Kidney (tissue), 14 donors: ENCODE measurements around the gene MMP27. TPM values are rescaled to one million over a fixed set of nuclear protein-coding genes. Genes with fewer than 3 reads are reported as not detected.
A peak's percentile ranks its signal among the peaks of the same experiment; 100 is the strongest.

ENCODE experiments used
- DNase-seq, 5 donors: peaks; one replicate each; pipeline ENCODE4 v3.0.0-alpha.2; 2013 to 2020
- FAIRE-seq: peaks from 2 replicates; lab custom pipeline; 2012; peaks lifted over from hg19 to GRCh38; lab: Jason Lieb, UNC
- H3K27ac ChIP-seq, 2 donors: one replicate each; pipeline ENCODE4 v1.7.0; 2013; ENCODE audit warnings: low read depth in 2 of 2, low read length in 2 of 2, inconsistent platforms in 1 of 2
- H3K27me3 ChIP-seq: one replicate; pipeline ENCODE4 v1.7.1; 2013; ENCODE audit warnings: low read length, inconsistent platforms; ENCODE audit not compliant: control insufficient read depth, insufficient read depth
- H3K36me3 ChIP-seq, 3 donors: one replicate each; pipeline versions ENCODE4 v1.7.0 to v1.7.1; 2013; ENCODE audit warnings: low read length in 3 of 3, control low read depth in 1 of 3, inconsistent platforms in 1 of 3; ENCODE audit not compliant: insufficient read depth in 3 of 3, control insufficient read depth in 2 of 3
- H3K4me1 ChIP-seq, 3 donors: one replicate each; pipeline versions ENCODE4 v1.7.0 to v1.7.1; 2013; ENCODE audit warnings: low read length in 3 of 3, inconsistent platforms in 1 of 3, low read depth in 1 of 3; ENCODE audit not compliant: control insufficient read depth in 2 of 3, insufficient read depth in 2 of 3
- H3K4me3 ChIP-seq, 3 donors: one replicate each; pipeline versions ENCODE4 v1.7.0 to v1.8.1; 2013; ENCODE audit warnings: low read length in 3 of 3, control low read depth in 1 of 3, inconsistent platforms in 1 of 3
- H3K9ac ChIP-seq, 3 donors: one replicate each; pipeline versions ENCODE4 v1.7.0 to v1.7.1; 2013; ENCODE audit warnings: low read length in 3 of 3, control low read depth in 1 of 3, inconsistent platforms in 1 of 3
- H3K9me3 ChIP-seq, 3 donors: one replicate each; pipeline versions ENCODE4 v1.7.0 to v1.7.1; 2013; ENCODE audit warnings: low read length in 3 of 3, control low read depth in 1 of 3, inconsistent platforms in 1 of 3; ENCODE audit not compliant: control insufficient read depth in 2 of 3, insufficient read depth in 1 of 3
- intact Hi-C: fragments of 100-400 bp; cut with DNase I; formaldehyde crosslinking; loops from one replicate; pipeline ENCODE4 v1.11.1; 2022
- polyA plus RNA-seq: library from polyadenylated mRNA; stranded (reverse); fragments of 350-450 nt; fragmentation: Illumina TruSeq; extraction: RNeasy Lipid Tissue Mini Kit (QIAGEN cat#74804); gene quantifications from one replicate; pipeline ENCODE4 v1.2.3, GENCODE V29; 2014; ENCODE audit warnings: low read depth, low replicate concordance; ENCODE audit not compliant: insufficient read depth
- total RNA-seq: library from RNA; stranded (reverse); fragmentation: NEBNext Ultra II Directional; extraction: Animal tissue kit (Norgen Biotek cat#: 25700); gene quantifications from one replicate; pipeline ENCODE4 v1.2.1, GENCODE V29; 2021
- TF ChIP-seq, protein P1 (sequence below): IDR thresholded peaks from 3 replicates; pipeline ENCODE4 v1.5.1; 2012; ENCODE audit warnings: mild to moderate bottlenecking, moderate library complexity, borderline replicate concordance; ENCODE audit not compliant: insufficient read depth; ENCODE audit errors: extremely low read depth
- donor health status: control.
- donor health status: control.
- donor health status: control.
- donor health status: control.
- donor health status: control.
- donor health status: DM: yes; HTN: yes; CAD: no.
- donor health status: Normal renal cell carcinoma (clear cell type).

The MMP27 gene
- total and polyA plus RNA-seq, 2 donors from 2014 or later, result not detected

DNA sequence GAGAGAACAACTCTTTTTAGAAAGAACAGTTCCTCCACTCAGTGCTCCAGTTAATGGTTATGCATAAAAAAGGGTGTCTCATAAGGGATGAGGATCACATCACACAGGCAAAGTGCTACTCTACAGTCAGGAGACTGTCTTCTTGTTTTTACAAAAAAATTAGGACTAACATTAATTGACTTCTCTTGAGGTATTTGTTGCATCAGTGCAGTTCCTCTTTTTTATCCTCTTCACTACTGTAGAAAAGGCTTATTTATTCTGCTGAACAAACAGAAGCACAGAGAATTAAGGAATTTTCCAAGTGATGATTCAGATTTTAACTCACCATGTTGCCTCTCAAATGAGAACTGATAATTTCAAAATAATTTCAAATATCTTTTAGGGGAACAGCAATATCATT lies 17.3 kb upstream of the MMP27 start:
- intact Hi-C loops, result no loop called here
- TF ChIP-seq, protein P1, sequence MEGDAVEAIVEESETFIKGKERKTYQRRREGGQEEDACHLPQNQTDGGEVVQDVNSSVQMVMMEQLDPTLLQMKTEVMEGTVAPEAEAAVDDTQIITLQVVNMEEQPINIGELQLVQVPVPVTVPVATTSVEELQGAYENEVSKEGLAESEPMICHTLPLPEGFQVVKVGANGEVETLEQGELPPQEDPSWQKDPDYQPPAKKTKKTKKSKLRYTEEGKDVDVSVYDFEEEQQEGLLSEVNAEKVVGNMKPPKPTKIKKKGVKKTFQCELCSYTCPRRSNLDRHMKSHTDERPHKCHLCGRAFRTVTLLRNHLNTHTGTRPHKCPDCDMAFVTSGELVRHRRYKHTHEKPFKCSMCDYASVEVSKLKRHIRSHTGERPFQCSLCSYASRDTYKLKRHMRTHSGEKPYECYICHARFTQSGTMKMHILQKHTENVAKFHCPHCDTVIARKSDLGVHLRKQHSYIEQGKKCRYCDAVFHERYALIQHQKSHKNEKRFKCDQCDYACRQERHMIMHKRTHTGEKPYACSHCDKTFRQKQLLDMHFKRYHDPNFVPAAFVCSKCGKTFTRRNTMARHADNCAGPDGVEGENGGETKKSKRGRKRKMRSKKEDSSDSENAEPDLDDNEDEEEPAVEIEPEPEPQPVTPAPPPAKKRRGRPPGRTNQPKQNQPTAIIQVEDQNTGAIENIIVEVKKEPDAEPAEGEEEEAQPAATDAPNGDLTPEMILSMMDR, result no peak
- no peak overlapping the region for H3K27ac ChIP-seq
- no peaks in the 10 kb centered on the region for H3K36me3 ChIP-seq
- H3K4me1 ChIP-seq, result no peaks in the 10 kb centered on the region
- no peak overlapping the region for H3K9ac ChIP-seq
- H3K9me3 ChIP-seq, result no peaks in the 10 kb centered on the region
- FAIRE-seq, result no peak
- H3K4me3 ChIP-seq, result no peak overlapping the region
- DNase-seq, result no peak
- no peaks in the 10 kb centered on the region for H3K27me3 ChIP-seq

DNA sequence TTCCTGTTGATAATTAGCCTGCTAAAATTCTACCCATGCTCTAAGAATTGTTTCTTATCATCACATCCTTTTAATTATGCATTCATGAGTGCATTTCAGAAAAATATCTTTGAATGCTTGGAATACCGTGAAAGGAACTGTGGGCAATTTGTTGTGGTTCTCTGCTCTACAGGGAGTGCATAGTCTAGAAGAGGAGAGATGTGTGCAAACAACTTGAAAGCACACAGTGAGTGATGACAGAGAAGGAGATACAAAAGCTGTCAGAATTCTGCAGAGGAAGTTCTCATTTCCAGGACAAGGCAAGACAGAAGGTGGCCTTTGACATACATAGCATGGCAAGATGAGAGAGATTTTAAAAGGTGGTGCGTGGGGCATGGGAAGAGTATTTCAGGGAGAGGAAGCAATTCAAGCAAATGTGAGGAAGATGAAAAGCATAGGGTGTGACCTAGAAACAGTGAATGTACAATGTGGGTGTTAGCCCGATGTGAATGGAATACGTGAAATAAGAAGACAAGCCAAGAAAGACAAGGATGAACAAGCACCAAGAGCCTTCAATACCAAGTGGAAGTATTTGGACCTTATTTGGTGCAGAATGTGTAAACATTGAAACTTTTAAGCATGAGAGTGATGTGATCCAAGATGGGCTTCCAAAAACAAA lies 14.2 kb upstream of the MMP27 start:
- Histone ChIP-seq H3K9me3 (no peaks in the 10 kb centered on the region), H3K27ac (no peak overlapping the region), H3K27me3 (no peaks in the 10 kb centered on the region), H3K9ac (no peak overlapping the region), H3K4me1 (no peaks in the 10 kb centered on the region), H3K4me3 (no peak overlapping the region), H3K36me3 (no peaks in the 10 kb centered on the region)
- FAIRE-seq (no peak), DNase-seq (peak in 1 of 5 donors; percentile 2)
- TF ChIP-seq, protein P1, result no peak
- intact Hi-C loops, result no loop called here

DNA sequence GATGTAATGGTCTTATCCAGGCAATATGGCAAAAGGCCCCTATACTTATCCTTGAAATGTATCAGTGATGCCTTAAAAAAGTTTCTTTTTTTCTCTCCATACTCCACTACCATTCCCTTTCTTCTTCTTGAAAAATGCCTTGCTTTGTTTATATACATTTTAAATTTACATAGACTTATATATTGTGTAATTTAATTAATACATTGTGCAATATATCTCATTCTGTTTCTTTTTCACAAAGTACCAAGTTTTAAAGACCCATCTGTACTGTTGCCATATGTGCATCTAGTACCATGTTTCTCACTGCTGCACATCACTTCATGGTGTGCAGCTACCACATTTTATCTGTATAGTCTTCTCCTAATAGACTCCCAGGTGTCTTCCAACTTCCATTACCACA lies 11.7 kb upstream of the MMP27 start:
- Histone ChIP-seq H3K27ac (no peak overlapping the region), H3K36me3 (no peaks in the 10 kb centered on the region), H3K9ac (no peak overlapping the region), H3K27me3 (no peaks in the 10 kb centered on the region), H3K4me3 (no peak overlapping the region), H3K4me1 (no peaks in the 10 kb centered on the region), H3K9me3 (no peaks in the 10 kb centered on the region)
- TF ChIP-seq, protein P1, result no peak
- intact Hi-C loops, result no loop called here
- FAIRE-seq (no peak), DNase-seq (no peak)

GRCh38 chr11:102716527-102716926 lies 11.0 kb upstream of the MMP27 start:
- no peaks in the 10 kb centered on the region for H3K9me3 ChIP-seq
- no peaks in the 10 kb centered on the region for H3K36me3 ChIP-seq
- H3K4me1 ChIP-seq, result no peaks in the 10 kb centered on the region
- no peak overlapping the region for H3K4me3 ChIP-seq
- FAIRE-seq (no peak), DNase-seq (no peak)
- TF ChIP-seq, protein P1, result no peak
- intact Hi-C loops, result no loop called here
- no peaks in the 10 kb centered on the region for H3K27me3 ChIP-seq
- H3K27ac ChIP-seq, result no peak overlapping the region
- H3K9ac ChIP-seq, result no peak overlapping the region
